Epithelial cell of alveolus of lung (primary cell): ENCODE data around the gene C1QL4. TPM values are rescaled to one million over a fixed set of nuclear protein-coding genes. Genes with fewer than 3 reads are reported as not detected.

ENCODE experiments used
- total RNA-seq: library from RNA; depleted of rRNA; stranded (reverse); fragments of >200 nt; gene quantifications from 2 replicates; pipeline ENCODE4 v1.2.1, GENCODE V29; 2015

The C1QL4 gene
- 0.78 and 0.88 TPM in 2 replicates for total RNA-seq

DNA sequence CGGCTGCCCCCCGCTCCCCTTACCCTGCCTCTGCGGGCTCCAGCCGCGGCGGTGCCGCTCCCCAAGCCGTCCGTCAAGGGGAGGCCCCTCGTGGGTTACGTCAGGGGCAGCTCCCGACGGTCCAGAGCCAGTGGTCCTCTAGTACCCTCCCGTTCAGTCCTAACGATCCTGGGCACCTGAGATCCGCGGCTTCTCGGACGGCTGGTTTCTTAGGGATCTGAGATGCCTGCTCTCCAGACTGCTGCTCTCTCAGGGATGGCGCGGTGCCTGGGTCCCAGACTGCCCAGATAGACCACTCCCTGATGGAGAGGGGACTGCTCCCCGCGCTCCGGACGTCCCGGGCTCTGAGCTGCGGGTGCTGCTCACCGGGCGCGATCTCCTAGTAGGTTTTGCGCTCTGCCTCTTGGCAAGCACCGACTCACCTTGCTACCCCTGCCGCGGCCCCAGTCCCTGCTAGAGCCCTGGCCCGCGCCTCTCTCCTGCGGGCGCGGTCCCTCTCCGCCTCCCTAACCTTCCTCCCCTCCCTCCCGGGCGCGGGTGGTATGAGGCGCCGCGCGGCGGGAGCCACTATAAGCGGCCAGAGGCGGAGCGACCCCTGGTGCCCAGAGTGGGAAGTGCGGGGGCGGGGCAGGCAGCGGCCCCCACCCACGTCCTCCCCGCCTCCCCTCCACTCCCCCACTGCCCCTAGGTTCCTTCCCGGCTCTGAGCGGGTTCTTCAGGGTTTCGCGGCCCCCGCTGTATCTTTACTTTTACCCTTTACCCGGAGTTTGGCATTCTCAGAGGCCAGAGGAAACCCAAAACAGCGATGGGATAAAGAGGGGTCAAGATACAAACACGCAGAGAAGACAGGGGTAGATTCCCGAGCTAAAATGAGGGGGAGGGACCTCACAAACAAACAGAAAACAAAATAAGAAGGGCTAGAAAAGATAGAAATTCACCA is at the start of gene C1QL4:
Gene C1QL4, minus strand, starts transcription at position 544 of the 940 bp plus-strand sequence. CDS start 711 bp downstream, outside the sequence.

DNA sequence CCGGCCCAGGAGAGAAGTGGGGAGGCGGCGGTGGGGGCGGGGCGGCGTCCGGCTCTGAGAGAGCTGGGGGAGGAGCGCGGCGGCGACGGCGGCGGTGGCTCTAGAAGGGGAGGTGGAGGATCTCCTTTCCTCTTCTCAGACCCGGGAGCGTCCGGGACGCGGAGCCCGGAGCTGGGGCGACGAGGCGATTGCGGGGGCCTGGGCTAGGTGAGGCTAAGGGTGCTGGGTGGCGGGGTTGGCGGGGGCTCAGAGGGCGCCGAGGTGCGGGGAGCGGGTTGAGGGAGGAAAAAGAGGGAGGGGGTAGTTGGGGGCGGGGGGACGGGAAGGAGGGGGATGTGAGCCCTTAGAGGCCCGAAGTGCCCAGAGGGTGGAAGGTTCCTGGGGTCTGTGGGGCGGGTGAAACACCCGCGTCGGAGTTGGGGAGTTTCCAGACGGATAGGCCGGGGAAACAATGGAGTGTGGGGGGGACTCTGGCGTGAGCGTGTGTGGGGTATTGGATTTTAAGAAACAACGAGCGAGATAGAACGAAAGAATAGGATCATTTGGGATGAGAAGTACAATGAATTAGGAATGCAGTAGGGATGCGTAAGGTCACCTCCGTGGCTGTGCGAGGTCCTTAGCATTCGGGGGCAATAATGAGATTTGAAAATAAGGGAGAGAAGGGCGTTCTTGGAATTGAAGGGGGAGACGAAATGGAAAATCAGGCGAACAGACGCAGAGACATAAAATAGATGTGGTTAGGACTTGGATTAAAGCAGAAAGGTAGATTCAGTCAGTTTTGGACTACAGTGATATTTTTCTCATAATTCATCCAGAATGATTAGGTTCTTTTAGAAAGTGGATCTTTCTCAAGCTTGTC is 30.6 kb upstream of the C1QL4 start, which contains the start of gene SPATS2:
Gene SPATS2, plus strand, starts transcription at position 82 of the 859 bp plus-strand sequence. CDS start 93,551 bp downstream, outside the sequence.

GRCh38 chr12:49346659-49347310 is 9.8 kb upstream of the C1QL4 start, which contains the start of gene DNAJC22:
TSS of gene DNAJC22 (plus strand) at chr12:49346888. CDS start at chr12:49348873, 1,985 bp downstream.

GRCh38 chr12:49322708-49323523 is 14.1 kb downstream of the C1QL4 start, which contains the start of gene TROAP:
TSS of gene TROAP (plus strand) at chr12:49323255. CDS start at chr12:49323609, 354 bp downstream.

GRCh38 chr12:49295082-49295936 is 41.7 kb downstream of the C1QL4 start, which contains the start of gene PRPH:
TSS of gene PRPH (plus strand) at chr12:49295147. CDS start at chr12:49295201, 54 bp downstream.

Other genes with a start within 250 kb of the C1QL4 start
- under 0.01 TPM in 1 of 2 replicates, not detected in the other for gene DHH, start 242.4 kb downstream of the C1QL4 start, total RNA-seq
- 31.7 and 38.4 TPM in 2 replicates for gene LMBR1L, start 226.3 kb downstream of the C1QL4 start, total RNA-seq
- 571 and 3,378 TPM in 2 replicates for gene TUBA1B, start 205.8 kb downstream of the C1QL4 start, total RNA-seq
- 301 and 1,578 TPM in 2 replicates for gene TUBA1A, start 148.1 kb downstream of the C1QL4 start, total RNA-seq
- gene TUBA1C, start 72.1 kb downstream of the C1QL4 start, total RNA-seq: 219 and 860 TPM in 2 replicates
- gene PRPH, start 42.0 kb downstream of the C1QL4 start, total RNA-seq: not detected in 2 replicates
- 16.7 and 18.7 TPM in 2 replicates for gene TROAP, start 13.9 kb downstream of the C1QL4 start, total RNA-seq
- 9.7 and 21.5 TPM in 2 replicates for gene DNAJC22, start 9.7 kb upstream of the C1QL4 start, total RNA-seq
- gene SPATS2, start 30.3 kb upstream of the C1QL4 start, total RNA-seq: 31.0 and 33.1 TPM in 2 replicates
- gene KCNH3, start 201.8 kb upstream of the C1QL4 start, total RNA-seq: 0.08 and 0.26 TPM in 2 replicates
- gene MCRS1, start 231.0 kb upstream of the C1QL4 start, total RNA-seq: 54.7 and 68.9 TPM in 2 replicates